Measurements from ENCODE around the gene NFIX.

DNA sequence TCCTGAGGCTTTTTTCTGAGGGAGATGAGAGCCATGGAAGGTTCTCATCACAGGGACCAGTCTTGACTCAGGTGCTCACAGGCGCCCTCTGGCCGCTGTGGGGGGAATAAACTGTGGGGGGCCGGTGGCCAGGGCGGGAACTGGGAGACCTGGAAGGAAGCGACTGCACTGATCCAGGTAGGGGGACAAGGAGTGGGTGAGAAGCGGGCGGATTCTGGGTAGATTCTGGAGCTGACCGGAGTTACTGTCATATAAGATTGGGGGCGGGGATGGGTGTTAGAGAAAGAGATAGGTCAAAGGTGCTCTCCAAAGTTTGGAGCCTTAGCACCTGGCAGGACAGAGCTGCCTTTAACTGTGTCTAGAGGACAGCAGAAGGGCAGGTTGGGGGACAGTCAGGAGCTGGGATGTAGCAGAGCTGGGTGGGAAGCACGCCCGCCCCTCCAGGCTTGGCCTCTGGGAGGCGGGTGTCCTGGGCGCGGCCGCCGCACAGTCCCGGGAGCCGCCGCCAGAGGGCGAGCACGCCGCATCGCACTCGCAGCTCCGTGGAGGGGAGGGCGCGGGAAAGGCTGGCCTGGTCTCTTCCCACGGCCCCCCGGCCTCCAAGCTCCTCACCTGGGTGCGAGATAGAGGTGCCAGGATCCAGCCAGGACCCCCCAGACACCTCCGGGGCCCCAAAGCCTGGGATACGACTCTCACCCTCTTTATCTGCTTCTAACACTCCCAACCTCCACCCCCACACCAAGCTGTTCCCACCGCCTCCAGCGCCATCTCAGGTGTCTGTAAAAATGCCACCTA is 30.1 kb upstream of the NFIX start:
- TF ChIP-seq CTCF (IDR thresholded peaks at IDR 0.05) (peak; percentile 71 to 96), POLR2A (IDR thresholded peaks at IDR 0.05) (no peak), POLR2AphosphoS5 (IDR thresholded peaks at IDR 0.05) (no peak), EP300 (IDR thresholded peaks at IDR 0.05) (no peak)
